OCI-LY7 (cell line): ENCODE measurements around the gene WDR70. TPM values are rescaled to one million over a fixed set of nuclear protein-coding genes. Genes with fewer than 3 reads are reported as not detected.

Experiments
- BruUV-seq: library from RNA; stranded (reverse); fragments of 400-500 nt; replicated peaks from 2 replicates; lab custom pipeline; 2021; lab: Mats Ljungman, UMichigan
- CTCF ChIA-PET: fragments of 300-600 bp; sonication (Branson Sonifier 250); formaldehyde crosslinking; loops from one replicate; lab custom pipeline; 2022; ENCODE audit warnings: antibody characterized with exemption; ENCODE audit not compliant: unreplicated experiment; lab: Charles Lee
- POLR2A ChIA-PET: fragments of 300-600 bp; sonication (Branson Sonifier 250); formaldehyde crosslinking; loops from one replicate; lab custom pipeline; 2022; ENCODE audit warnings: antibody characterized with exemption; lab: Charles Lee
- DNase-seq: peaks from one replicate; pipeline ENCODE4 v3.0.0-alpha.2; 2015; ENCODE audit warnings: low spot score
- H2AFZ ChIP-seq: fragments of 200-600 bp; sonication (generic), shearing (Covaris generic); 2 replicates; pipeline ENCODE4 v1.6.1; 2014; ENCODE audit warnings: mild to moderate bottlenecking, antibody characterized with exemption, low read length, moderate library complexity
- H3K27ac ChIP-seq: fragments of 200-600 bp; sonication (generic); 2 replicates; pipeline ENCODE4 v1.5.1; 2014; ENCODE audit warnings: mixed run types, low read depth, mild to moderate bottlenecking, moderate library complexity, low read length, inconsistent platforms; ENCODE audit not compliant: poor library complexity, severe bottlenecking
- H3K36me3 ChIP-seq: fragments of 200-600 bp; sonication (generic); 2 replicates; pipeline ENCODE4 v1.6.1; 2014; ENCODE audit warnings: mild to moderate bottlenecking, antibody characterized with exemption, low read length, moderate library complexity, mixed read lengths; ENCODE audit not compliant: insufficient read depth
- H3K4me1 ChIP-seq: fragments of 200-600 bp; sonication (generic); 2 replicates; pipeline ENCODE4 v1.5.1; 2014; ENCODE audit warnings: mild to moderate bottlenecking, low read length; ENCODE audit not compliant: insufficient read depth, poor library complexity, severe bottlenecking
- H3K4me2 ChIP-seq: fragments of 200-600 bp; sonication (generic); 2 replicates; pipeline ENCODE4 v1.6.1; 2014; ENCODE audit warnings: mild to moderate bottlenecking, low read length
- H3K4me3 ChIP-seq: fragments of 200-600 bp; sonication (generic); 2 replicates; pipeline ENCODE4 v1.5.1; 2014; ENCODE audit warnings: mild to moderate bottlenecking, low read depth, low read length; ENCODE audit not compliant: poor library complexity, severe bottlenecking
- H3K79me2 ChIP-seq: fragments of 200-600 bp; sonication (generic); 2 replicates; pipeline ENCODE4 v1.6.1; 2016; ENCODE audit warnings: low read depth, mild to moderate bottlenecking, low read length, moderate library complexity, mixed read lengths; ENCODE audit not compliant: insufficient read depth
- H3K9me2 ChIP-seq: fragments of 200-600 bp; sonication (generic); 2 replicates; pipeline ENCODE4 v1.6.1; 2016; ENCODE audit warnings: mild to moderate bottlenecking, low read length, mixed read lengths; ENCODE audit not compliant: insufficient read depth
- H3K9me3 ChIP-seq: fragments of 200-600 bp; sonication (generic); 2 replicates; pipeline ENCODE4 v1.6.1; 2014; ENCODE audit warnings: mild to moderate bottlenecking, mixed run types, low read length, mixed read lengths
- H4K20me1 ChIP-seq: fragments of 200-600 bp; sonication (generic); 2 replicates; pipeline ENCODE4 v1.6.1; 2014; ENCODE audit warnings: mild to moderate bottlenecking, antibody characterized with exemption, low read length, moderate library complexity, mixed read lengths; ENCODE audit not compliant: insufficient read depth
- EZH2phosphoT487 ChIP-seq: fragments of 200-600 bp; sonication (generic); IDR thresholded peaks from 2 replicates; pipeline ENCODE4 v1.6.1; 2018; ENCODE audit warnings: low read depth, borderline replicate concordance, mild to moderate bottlenecking, mixed run types, antibody characterized with exemption, low read length, moderate library complexity, mixed read lengths
- intact Hi-C: fragments of 100-400 bp; cut with micrococcal nuclease; formaldehyde crosslinking; loops from one replicate; pipeline ENCODE4 v1.10.0; 2022; ENCODE audit not compliant: unreplicated experiment
- total RNA-seq, 2 experiments: library from RNA; depleted of rRNA in 1 of 2; stranded (reverse); fragments of >200 nt in 1 of 2; shearing (Covaris generic) in 1 of 2; gene quantifications; 2 replicates each; pipeline ENCODE4 v1.2.3, GENCODE V29; 2014 to 2022
- TF ChIP-seq, protein P1 (sequence below): fragments of 200-600 bp; sonication (generic); conservative IDR thresholded peaks from 2 replicates; pipeline ENCODE4 v1.5.1; 2014; ENCODE audit warnings: mild to moderate bottlenecking, antibody characterized with exemption, low read length, moderate library complexity, mixed read lengths

The WDR70 gene
- total RNA-seq, 2 experiments from 2014 or later = 26.2 to 35.4 TPM

DNA sequence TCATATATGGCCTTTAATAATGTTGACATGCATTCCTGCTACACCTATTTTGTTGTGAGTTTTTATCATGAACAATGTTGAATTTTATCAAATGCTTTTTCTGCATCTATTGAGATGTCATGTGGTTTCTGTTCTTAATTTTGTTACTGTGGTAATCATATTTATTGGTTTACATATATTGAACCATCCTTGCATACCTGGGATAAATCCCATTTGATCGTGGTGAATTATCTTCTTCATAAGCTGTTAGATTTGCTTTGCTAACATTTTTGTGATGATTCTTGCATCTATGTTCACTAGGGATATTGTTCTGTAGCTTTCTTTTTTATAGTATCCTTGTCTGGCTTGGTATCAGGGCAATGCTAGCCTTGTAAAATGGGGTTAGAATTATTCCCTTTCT is 222.0 kb downstream of the WDR70 start:
- BruUV-seq = no TSS peak
- CTCF ChIA-PET = no interaction called here
- H3K9me3 ChIP-seq = peaks cover 8% of the 10 kb centered on the region; the same call in 1 of the 2 replicates
- no peaks in the 10 kb centered on the region for H3K79me2 ChIP-seq
- H3K36me3 ChIP-seq = no peaks in the 10 kb centered on the region
- H2AFZ ChIP-seq = no peak overlapping the region
- no peak for DNase-seq
- H3K4me3 ChIP-seq = no peak overlapping the region
- no peak for TF ChIP-seq EZH2phosphoT487
- TF ChIP-seq, protein P1, sequence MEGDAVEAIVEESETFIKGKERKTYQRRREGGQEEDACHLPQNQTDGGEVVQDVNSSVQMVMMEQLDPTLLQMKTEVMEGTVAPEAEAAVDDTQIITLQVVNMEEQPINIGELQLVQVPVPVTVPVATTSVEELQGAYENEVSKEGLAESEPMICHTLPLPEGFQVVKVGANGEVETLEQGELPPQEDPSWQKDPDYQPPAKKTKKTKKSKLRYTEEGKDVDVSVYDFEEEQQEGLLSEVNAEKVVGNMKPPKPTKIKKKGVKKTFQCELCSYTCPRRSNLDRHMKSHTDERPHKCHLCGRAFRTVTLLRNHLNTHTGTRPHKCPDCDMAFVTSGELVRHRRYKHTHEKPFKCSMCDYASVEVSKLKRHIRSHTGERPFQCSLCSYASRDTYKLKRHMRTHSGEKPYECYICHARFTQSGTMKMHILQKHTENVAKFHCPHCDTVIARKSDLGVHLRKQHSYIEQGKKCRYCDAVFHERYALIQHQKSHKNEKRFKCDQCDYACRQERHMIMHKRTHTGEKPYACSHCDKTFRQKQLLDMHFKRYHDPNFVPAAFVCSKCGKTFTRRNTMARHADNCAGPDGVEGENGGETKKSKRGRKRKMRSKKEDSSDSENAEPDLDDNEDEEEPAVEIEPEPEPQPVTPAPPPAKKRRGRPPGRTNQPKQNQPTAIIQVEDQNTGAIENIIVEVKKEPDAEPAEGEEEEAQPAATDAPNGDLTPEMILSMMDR = no peak
- H4K20me1 ChIP-seq = no peaks in the 10 kb centered on the region
- no peak overlapping the region for H3K27ac ChIP-seq
- no peaks in the 10 kb centered on the region for H3K9me2 ChIP-seq
- POLR2A ChIA-PET = interaction anchor here (0.7 kb wide), 1 partner anchor 27 kb away, joined by 4 read pairs; no protein-coding TSS in a partner anchor
- no peaks in the 10 kb centered on the region for H3K4me1 ChIP-seq
- intact Hi-C loops = no loop called here
- H3K4me2 ChIP-seq = no peak overlapping the region

DNA sequence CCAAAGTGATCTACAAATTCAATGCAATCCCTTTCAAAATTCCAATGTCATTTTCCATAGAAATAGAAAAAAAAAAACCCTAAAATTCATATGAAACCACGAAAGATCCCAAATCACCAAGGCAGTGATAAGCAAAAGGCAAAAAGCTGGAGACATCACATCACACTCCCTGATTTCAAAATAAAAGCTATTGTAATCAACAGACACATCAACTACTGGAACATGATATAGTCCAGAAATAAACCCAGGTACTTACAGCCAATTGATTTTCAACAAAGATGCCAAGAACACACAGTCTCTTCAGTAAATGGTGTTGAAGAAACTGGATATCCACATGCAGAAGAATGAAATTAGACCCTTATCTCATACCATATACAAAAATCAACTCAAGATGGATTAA is 224.0 kb downstream of the WDR70 start:
- ChIA-PET POLR2A (no interaction called here), CTCF (no interaction called here)
- H3K9me2 ChIP-seq = no peaks in the 10 kb centered on the region

DNA sequence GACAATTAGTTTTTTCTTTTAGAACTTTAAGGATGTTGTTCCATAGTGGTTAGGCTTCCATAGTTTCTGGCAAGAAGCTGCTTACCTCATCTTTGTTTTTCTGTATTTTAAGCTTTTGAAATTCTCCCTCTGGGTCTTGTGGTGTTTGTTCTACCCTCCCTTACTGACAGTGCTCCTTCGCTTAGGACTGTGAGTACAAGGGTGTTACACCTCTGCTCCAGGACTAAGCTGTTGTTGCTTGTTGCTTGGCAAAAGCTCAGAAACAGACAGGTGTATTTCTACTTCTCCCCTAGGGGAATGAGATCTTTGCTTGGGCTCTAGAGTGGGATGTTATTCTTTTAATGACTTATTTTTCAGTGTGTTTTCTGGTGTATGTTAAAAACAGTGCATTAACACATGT is 225.2 kb downstream of the WDR70 start:
- no peak for DNase-seq
- CTCF ChIA-PET = no interaction called here
- intact Hi-C loops = no loop called here

More for the DNA sequence above, 224.0 kb downstream of the WDR70 start:
- no peak overlapping the region for H3K4me2 ChIP-seq
- no peak overlapping the region for H2AFZ ChIP-seq
- no peaks in the 10 kb centered on the region for H3K36me3 ChIP-seq
- peaks cover 8% of the 10 kb centered on the region; the same call in 1 of the 2 replicates for H3K9me3 ChIP-seq
- no peak overlapping the region for H3K27ac ChIP-seq
- H4K20me1 ChIP-seq = no peaks in the 10 kb centered on the region
- DNase-seq = no peak
- no peak for TF ChIP-seq EZH2phosphoT487
- TF ChIP-seq, protein P1 = no peak
- no peaks in the 10 kb centered on the region for H3K4me1 ChIP-seq
- no peak overlapping the region for H3K4me3 ChIP-seq
- H3K79me2 ChIP-seq = no peaks in the 10 kb centered on the region
- no TSS peak for BruUV-seq
- intact Hi-C loops = no loop called here

More for the DNA sequence above, 225.2 kb downstream of the WDR70 start:
- no peak for TF ChIP-seq EZH2phosphoT487
- TF ChIP-seq, protein P1 = no peak
- Histone ChIP-seq H3K4me1 (no peaks in the 10 kb centered on the region), H3K36me3 (no peaks in the 10 kb centered on the region), H3K4me3 (no peak overlapping the region), H3K9me2 (no peaks in the 10 kb centered on the region), H2AFZ (no peak overlapping the region), H3K27ac (no peak overlapping the region), H3K4me2 (no peak overlapping the region), H3K9me3 (peaks cover 8% of the 10 kb centered on the region; the same call in 1 of the 2 replicates), H4K20me1 (no peaks in the 10 kb centered on the region), H3K79me2 (no peaks in the 10 kb centered on the region)
- POLR2A ChIA-PET = no interaction called here
- no TSS peak for BruUV-seq
